Measurements from ENCODE around the gene LRRC28.
"Not testable (repeated sequence)": the region's sequence is repeated elsewhere in the genome, so short reads cannot be mapped to it uniquely, and the experiment has no call there.

Gene LRRC28

DNA sequence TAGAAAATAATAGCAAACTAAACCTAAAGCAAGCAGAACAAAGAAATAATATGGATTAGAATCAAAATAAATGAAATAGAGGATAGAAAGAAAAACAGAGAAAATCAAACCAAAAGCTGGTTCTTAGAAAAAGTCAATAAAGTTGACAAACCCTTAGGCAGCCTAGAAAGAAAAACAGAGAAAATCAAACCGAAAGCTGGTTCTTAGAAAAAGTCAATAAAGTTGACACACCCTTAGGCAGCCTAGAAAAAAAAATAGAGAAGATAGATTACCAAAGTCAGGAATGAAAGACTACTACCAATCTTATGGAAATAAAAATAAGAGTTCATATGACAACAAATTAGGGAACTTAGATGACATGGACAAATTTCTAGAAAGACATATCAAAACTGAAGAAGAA, 142.4 kb downstream of the LRRC28 start:
- Histone ChIP-seq H3K27me3 (ENCODE audit: insufficient read depth, poor library complexity, severe bottlenecking) (no peaks in the 10 kb centered on the region), H3K4me3 (replicated peaks; ENCODE audit: insufficient read depth, low read length) (no peak overlapping the region), H3K27ac (replicated peaks) (no peak overlapping the region)
- TF ChIP-seq, protein P1, sequence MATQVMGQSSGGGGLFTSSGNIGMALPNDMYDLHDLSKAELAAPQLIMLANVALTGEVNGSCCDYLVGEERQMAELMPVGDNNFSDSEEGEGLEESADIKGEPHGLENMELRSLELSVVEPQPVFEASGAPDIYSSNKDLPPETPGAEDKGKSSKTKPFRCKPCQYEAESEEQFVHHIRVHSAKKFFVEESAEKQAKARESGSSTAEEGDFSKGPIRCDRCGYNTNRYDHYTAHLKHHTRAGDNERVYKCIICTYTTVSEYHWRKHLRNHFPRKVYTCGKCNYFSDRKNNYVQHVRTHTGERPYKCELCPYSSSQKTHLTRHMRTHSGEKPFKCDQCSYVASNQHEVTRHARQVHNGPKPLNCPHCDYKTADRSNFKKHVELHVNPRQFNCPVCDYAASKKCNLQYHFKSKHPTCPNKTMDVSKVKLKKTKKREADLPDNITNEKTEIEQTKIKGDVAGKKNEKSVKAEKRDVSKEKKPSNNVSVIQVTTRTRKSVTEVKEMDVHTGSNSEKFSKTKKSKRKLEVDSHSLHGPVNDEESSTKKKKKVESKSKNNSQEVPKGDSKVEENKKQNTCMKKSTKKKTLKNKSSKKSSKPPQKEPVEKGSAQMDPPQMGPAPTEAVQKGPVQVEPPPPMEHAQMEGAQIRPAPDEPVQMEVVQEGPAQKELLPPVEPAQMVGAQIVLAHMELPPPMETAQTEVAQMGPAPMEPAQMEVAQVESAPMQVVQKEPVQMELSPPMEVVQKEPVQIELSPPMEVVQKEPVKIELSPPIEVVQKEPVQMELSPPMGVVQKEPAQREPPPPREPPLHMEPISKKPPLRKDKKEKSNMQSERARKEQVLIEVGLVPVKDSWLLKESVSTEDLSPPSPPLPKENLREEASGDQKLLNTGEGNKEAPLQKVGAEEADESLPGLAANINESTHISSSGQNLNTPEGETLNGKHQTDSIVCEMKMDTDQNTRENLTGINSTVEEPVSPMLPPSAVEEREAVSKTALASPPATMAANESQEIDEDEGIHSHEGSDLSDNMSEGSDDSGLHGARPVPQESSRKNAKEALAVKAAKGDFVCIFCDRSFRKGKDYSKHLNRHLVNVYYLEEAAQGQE (IDR thresholded peaks at IDR 0.05; ENCODE audit: insufficient replicate concordance, low read depth) = no peak
- TF ChIP-seq POLR2AphosphoS5 (IDR thresholded peaks at IDR 0.05; ENCODE audit: low read depth) (no peak), SPI1 (IDR thresholded peaks at IDR 0.05; ENCODE audit: borderline replicate concordance, low read depth) (no peak), GABPA (IDR thresholded peaks at IDR 0.05; ENCODE audit: low read depth) (no peak)
- TF ChIP-seq, protein P2, sequence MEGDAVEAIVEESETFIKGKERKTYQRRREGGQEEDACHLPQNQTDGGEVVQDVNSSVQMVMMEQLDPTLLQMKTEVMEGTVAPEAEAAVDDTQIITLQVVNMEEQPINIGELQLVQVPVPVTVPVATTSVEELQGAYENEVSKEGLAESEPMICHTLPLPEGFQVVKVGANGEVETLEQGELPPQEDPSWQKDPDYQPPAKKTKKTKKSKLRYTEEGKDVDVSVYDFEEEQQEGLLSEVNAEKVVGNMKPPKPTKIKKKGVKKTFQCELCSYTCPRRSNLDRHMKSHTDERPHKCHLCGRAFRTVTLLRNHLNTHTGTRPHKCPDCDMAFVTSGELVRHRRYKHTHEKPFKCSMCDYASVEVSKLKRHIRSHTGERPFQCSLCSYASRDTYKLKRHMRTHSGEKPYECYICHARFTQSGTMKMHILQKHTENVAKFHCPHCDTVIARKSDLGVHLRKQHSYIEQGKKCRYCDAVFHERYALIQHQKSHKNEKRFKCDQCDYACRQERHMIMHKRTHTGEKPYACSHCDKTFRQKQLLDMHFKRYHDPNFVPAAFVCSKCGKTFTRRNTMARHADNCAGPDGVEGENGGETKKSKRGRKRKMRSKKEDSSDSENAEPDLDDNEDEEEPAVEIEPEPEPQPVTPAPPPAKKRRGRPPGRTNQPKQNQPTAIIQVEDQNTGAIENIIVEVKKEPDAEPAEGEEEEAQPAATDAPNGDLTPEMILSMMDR (IDR thresholded peaks at IDR 0.05; ENCODE audit: insufficient read depth, low read length) = no peak
- DNase-seq (ENCODE audit: low read depth in 1 of 2, low spot score in 1 of 2) = no peak

DNA sequence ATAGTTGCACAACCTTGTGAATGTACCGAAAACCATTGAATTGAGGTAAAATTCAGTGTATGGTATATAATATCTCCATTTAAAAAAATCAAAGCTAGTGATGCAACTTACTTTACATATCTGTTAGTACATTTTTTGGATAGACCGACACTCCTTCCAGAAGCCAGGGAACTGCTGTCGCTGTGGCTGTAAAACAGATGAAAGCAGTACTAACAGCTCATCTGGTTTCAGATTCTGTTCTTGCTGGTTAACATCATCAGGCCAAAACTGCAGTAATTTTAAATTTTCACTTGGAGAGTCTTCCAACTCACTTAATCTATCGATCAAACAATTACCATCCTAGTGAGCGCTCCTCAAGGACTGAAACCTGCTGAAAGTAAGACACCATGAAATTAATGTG, 145.1 kb downstream of the LRRC28 start:
- Histone ChIP-seq H3K27me3 (ENCODE audit: insufficient read depth, poor library complexity, severe bottlenecking) (no peaks in the 10 kb centered on the region), H3K4me3 (replicated peaks; ENCODE audit: insufficient read depth, low read length) (no peak overlapping the region), H3K27ac (replicated peaks) (no peak overlapping the region)
- DNase-seq (ENCODE audit: low read depth in 1 of 2, low spot score in 1 of 2) = no peak
- TF ChIP-seq, protein P1 (IDR thresholded peaks at IDR 0.05; ENCODE audit: insufficient replicate concordance, low read depth) = no peak
- no peak for TF ChIP-seq SPI1 (IDR thresholded peaks at IDR 0.05; ENCODE audit: borderline replicate concordance, low read depth)
- TF ChIP-seq, protein P2 (IDR thresholded peaks at IDR 0.05; ENCODE audit: insufficient read depth, low read length) = no peak
- no peak for TF ChIP-seq POLR2AphosphoS5 (IDR thresholded peaks at IDR 0.05; ENCODE audit: low read depth)
- no peak for TF ChIP-seq GABPA (IDR thresholded peaks at IDR 0.05; ENCODE audit: low read depth)

DNA sequence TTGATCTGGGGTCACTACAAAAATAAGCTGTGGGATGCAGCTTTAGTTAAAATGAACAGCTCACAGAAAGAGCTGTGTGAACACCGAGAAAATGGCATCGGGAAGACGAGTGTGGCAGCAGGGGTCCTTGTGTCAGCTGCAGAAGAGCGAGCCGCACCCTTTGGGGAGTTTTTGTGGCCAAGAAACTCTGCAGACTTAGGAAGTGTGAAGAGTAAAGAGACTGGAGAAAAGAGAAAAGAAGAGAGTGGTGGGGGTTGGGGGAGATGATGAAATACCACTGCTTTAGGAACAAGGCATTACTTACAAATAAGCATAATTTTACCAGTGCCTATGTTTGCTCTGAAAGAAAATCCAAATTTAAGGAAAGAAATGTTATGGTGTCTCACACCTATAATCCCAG, 147.8 kb downstream of the LRRC28 start:
- no peaks in the 10 kb centered on the region for H3K27me3 ChIP-seq (ENCODE audit: insufficient read depth, poor library complexity, severe bottlenecking)
- no peak overlapping the region for H3K4me3 ChIP-seq (replicated peaks; ENCODE audit: insufficient read depth, low read length)
- H3K27ac ChIP-seq (replicated peaks) = no peak overlapping the region
- no peak for DNase-seq (ENCODE audit: low read depth in 1 of 2, low spot score in 1 of 2)
- TF ChIP-seq, protein P2 (IDR thresholded peaks at IDR 0.05; ENCODE audit: insufficient read depth, low read length) = no peak
- no peak for TF ChIP-seq GABPA (IDR thresholded peaks at IDR 0.05; ENCODE audit: low read depth)
- no peak for TF ChIP-seq SPI1 (IDR thresholded peaks at IDR 0.05; ENCODE audit: borderline replicate concordance, low read depth)
- TF ChIP-seq POLR2AphosphoS5 (IDR thresholded peaks at IDR 0.05; ENCODE audit: low read depth) = no peak

DNA sequence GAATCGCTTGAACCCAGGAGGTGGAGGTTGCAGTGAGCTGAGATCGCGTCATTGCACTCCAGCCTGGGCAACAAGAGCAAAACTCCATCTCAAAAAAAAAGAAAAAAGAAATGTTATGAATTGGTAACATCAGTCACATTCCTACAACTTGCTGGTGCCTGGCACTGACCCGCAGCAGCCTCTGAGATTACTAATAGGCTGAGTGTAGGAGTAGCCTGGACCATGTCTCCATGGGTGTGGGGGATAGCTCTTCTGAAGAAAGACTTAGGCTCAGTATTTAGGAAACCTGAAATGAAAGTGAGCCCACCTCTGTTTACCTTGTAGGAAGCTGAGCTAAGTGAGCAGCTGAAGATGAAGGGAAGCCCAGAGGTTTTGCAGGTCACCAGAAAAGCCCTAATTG, 148.3 kb downstream of the LRRC28 start:
- TF ChIP-seq, protein P2 (IDR thresholded peaks at IDR 0.05; ENCODE audit: insufficient read depth, low read length) = no peak
- TF ChIP-seq, protein P1 (IDR thresholded peaks at IDR 0.05; ENCODE audit: insufficient replicate concordance, low read depth) = no peak
- TF ChIP-seq POLR2AphosphoS5 (IDR thresholded peaks at IDR 0.05; ENCODE audit: low read depth) (no peak), GABPA (IDR thresholded peaks at IDR 0.05; ENCODE audit: low read depth) (no peak), SPI1 (IDR thresholded peaks at IDR 0.05; ENCODE audit: borderline replicate concordance, low read depth) (no peak)
- H3K4me3 ChIP-seq (replicated peaks; ENCODE audit: insufficient read depth, low read length) = no peak overlapping the region
- no peak overlapping the region for H3K27ac ChIP-seq (replicated peaks)
- DNase-seq (ENCODE audit: low read depth in 1 of 2, low spot score in 1 of 2) = no peak
- H3K27me3 ChIP-seq (ENCODE audit: insufficient read depth, poor library complexity, severe bottlenecking) = no peaks in the 10 kb centered on the region

DNA sequence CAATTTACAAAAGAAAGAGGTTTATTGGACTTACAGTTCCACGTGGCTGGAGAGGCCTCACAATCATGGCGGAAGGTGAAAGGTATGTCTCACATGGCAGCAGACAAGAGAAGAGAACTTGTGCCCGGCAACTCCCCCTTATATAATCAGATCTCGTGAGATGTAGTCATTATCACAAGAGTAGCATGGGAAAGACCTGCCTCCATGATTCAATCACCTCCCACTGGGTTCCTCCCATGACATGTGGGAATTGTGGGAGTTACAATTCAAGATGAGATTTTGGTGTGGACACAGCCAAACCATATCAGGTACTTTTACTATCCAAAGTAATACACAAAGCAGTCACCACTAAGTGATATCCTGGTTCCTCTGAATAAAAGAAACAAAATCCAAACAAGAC, 149.9 kb downstream of the LRRC28 start:
- not testable (repeated sequence) for DNase-seq (ENCODE audit: low read depth in 1 of 2, low spot score in 1 of 2); H3K27ac ChIP-seq (replicated peaks); H3K4me3 ChIP-seq (replicated peaks; ENCODE audit: insufficient read depth, low read length); H3K27me3 ChIP-seq (ENCODE audit: insufficient read depth, poor library complexity, severe bottlenecking)
